Fibroblast of lung (primary cell): ENCODE results near the gene MIGA2. TPM values are rescaled to one million over a fixed set of nuclear protein-coding genes. Genes with fewer than 3 reads are reported as not detected.

Source experiments
- DNase-seq, 2 donors: peaks; one replicate each; pipeline versions ENCODE4 v3.0.0 to v3.0.0-alpha.2; 2010; ENCODE audit warnings: low read depth in 2 of 2
- H2AFZ ChIP-seq: 2 replicates; pipeline ENCODE4 v1.5.1; 2012; ENCODE audit warnings: low read length, control low read depth, inconsistent platforms
- H3K27ac ChIP-seq: 2 replicates; pipeline ENCODE4 v1.5.1; 2011; ENCODE audit warnings: low read length, control low read depth; ENCODE audit not compliant: insufficient read depth
- H3K27me3 ChIP-seq: 2 replicates; pipeline ENCODE4 v1.5.1; 2011; ENCODE audit warnings: mild to moderate bottlenecking, low read length; ENCODE audit not compliant: control insufficient read depth, insufficient read depth
- H3K36me3 ChIP-seq: 2 replicates; pipeline ENCODE4 v1.5.1; 2011; ENCODE audit warnings: low read length; ENCODE audit not compliant: control insufficient read depth, insufficient read depth
- H3K4me1 ChIP-seq: 2 replicates; pipeline ENCODE4 v1.5.1; 2011; ENCODE audit warnings: low read length; ENCODE audit not compliant: control insufficient read depth, insufficient read depth; ENCODE audit errors: extremely low read depth
- H3K4me2 ChIP-seq: 2 replicates; pipeline ENCODE4 v1.5.1; 2011; ENCODE audit warnings: low read length, control low read depth; ENCODE audit not compliant: insufficient read depth; ENCODE audit errors: extremely low read depth
- H3K4me3 ChIP-seq, 4 experiments: fragments of 200-600 bp in 1 of 4; sonication (generic) in 1 of 4; replicated peaks in 1 of 4; 2 replicates each; pipeline ENCODE4 v1.5.1; 2011 to 2016; ENCODE audit warnings: low read length in 4 of 4, low read depth in 3 of 4, mild to moderate bottlenecking in 3 of 4, control low read depth in 2 of 4, inconsistent platforms in 1 of 4, mixed read lengths in 1 of 4; ENCODE audit not compliant: insufficient read depth in 1 of 4; ENCODE audit errors: control extremely low read depth in 1 of 4
- H3K79me2 ChIP-seq: 2 replicates; pipeline ENCODE4 v1.5.1; 2012; ENCODE audit warnings: mild to moderate bottlenecking, low read length, inconsistent platforms; ENCODE audit not compliant: control insufficient read depth, insufficient read depth
- H3K9ac ChIP-seq: 2 replicates; pipeline ENCODE4 v1.5.1; 2011; ENCODE audit warnings: mild to moderate bottlenecking, low read length, control low read depth; ENCODE audit not compliant: insufficient read depth
- H3K9me3 ChIP-seq: 2 replicates; pipeline ENCODE4 v1.5.1; 2012; ENCODE audit warnings: low read depth, low read length; ENCODE audit not compliant: control insufficient read depth, insufficient read depth
- H4K20me1 ChIP-seq: 2 replicates; pipeline ENCODE4 v1.5.1; 2011; ENCODE audit warnings: low read length; ENCODE audit not compliant: control insufficient read depth, insufficient read depth; ENCODE audit errors: extremely low read depth
- CTCF ChIP-seq, 2 donors: IDR thresholded peaks in 1 of 2; conservative IDR thresholded peaks in 1 of 2; 1 replicate in 1 of 2; 2 replicates in 1 of 2; pipeline ENCODE4 v1.5.1; 2011 to 2012; ENCODE audit warnings: low read length in 2 of 2, control low read depth in 1 of 2, inconsistent platforms in 1 of 2, low read depth in 1 of 2, mild to moderate bottlenecking in 1 of 2
- EZH2 ChIP-seq: IDR thresholded peaks from 2 replicates; pipeline ENCODE4 v1.5.1; 2012; ENCODE audit warnings: low read length, control low read depth, mild to moderate bottlenecking; ENCODE audit errors: missing control alignments
- polyA plus RNA-seq, 2 donors: library from polyadenylated mRNA; depleted of rRNA in 1 of 2; stranded (reverse) in 1 of 2; unstranded in 1 of 2; fragments of >200 nt; gene quantifications; 2 replicates each; pipeline ENCODE4 v1.2.1, GENCODE V29; 2011 to 2012; ENCODE audit warnings: missing spikeins in 1 of 2
- total RNA-seq: library from RNA; depleted of rRNA; stranded (reverse); fragments of >200 nt; gene quantifications from 2 replicates; pipeline ENCODE4 v1.2.1, GENCODE V29; 2014

Gene MIGA2
- total and polyA plus RNA-seq, 2 donors (not counting 1 experiment from before 2014, with no cell fraction given) = 9.8 to 23.3 TPM

- no peaks in the 10 kb centered on the region for H3K4me1 ChIP-seq
- H3K9ac ChIP-seq = no peak overlapping the region
- no peak overlapping the region for H2AFZ ChIP-seq
- H3K4me2 ChIP-seq = no peak overlapping the region
- H3K27ac ChIP-seq = no peak overlapping the region
- H3K4me3 ChIP-seq = no peak overlapping the region
- no peak for DNase-seq
- H3K79me2 ChIP-seq = no peaks in the 10 kb centered on the region
- no peaks in the 10 kb centered on the region for H4K20me1 ChIP-seq
- TF ChIP-seq EZH2 (no peak), CTCF (conservative IDR thresholded peaks at IDR 0.05 in 1 of 2, IDR thresholded peaks at IDR 0.05 in 1 of 2; ENCODE audit: low read depth in 1 of 2, low read length in 2 of 2) (no peak)
- H3K36me3 ChIP-seq = peaks cover 7% of the 10 kb centered on the region
- H3K9me3 ChIP-seq = no peaks in the 10 kb centered on the region
- no peaks in the 10 kb centered on the region for H3K27me3 ChIP-seq
Measured at GRCh38 chr9:129053020-129053419, 16.6 kb downstream of the MIGA2 start.

GRCh38 chr9:129054163-129054851 lies 17.9 kb downstream of the MIGA2 start:
- H3K27me3 ChIP-seq = no peaks in the 10 kb centered on the region
- H3K9me3 ChIP-seq = no peaks in the 10 kb centered on the region
- peak in 1 of 2 donors; percentile 22 for DNase-seq
- no peaks in the 10 kb centered on the region for H4K20me1 ChIP-seq
- H2AFZ ChIP-seq = no peak overlapping the region
- H3K27ac ChIP-seq = no peak overlapping the region
- TF ChIP-seq CTCF (conservative IDR thresholded peaks at IDR 0.05 in 1 of 2, IDR thresholded peaks at IDR 0.05 in 1 of 2; ENCODE audit: low read depth in 1 of 2, low read length in 2 of 2) (no peak), EZH2 (no peak)
- no peak overlapping the region for H3K4me3 ChIP-seq
- H3K4me2 ChIP-seq = no peak overlapping the region
- no peaks in the 10 kb centered on the region for H3K79me2 ChIP-seq
- H3K36me3 ChIP-seq = peaks cover 6% of the 10 kb centered on the region
- H3K9ac ChIP-seq = no peak overlapping the region
- peaks cover 1% of the 10 kb centered on the region for H3K4me1 ChIP-seq

GRCh38 chr9:129058965-129059795 lies 22.8 kb downstream of the MIGA2 start:
- TF ChIP-seq CTCF (conservative IDR thresholded peaks at IDR 0.05 in 1 of 2, IDR thresholded peaks at IDR 0.05 in 1 of 2; ENCODE audit: low read depth in 1 of 2, low read length in 2 of 2) (no peak), EZH2 (no peak)
- Histone ChIP-seq H2AFZ (no peak overlapping the region), H3K36me3 (peaks cover 11% of the 10 kb centered on the region), H3K27ac (no peak overlapping the region), H4K20me1 (no peaks in the 10 kb centered on the region), H3K79me2 (no peaks in the 10 kb centered on the region), H3K27me3 (no peaks in the 10 kb centered on the region), H3K4me3 (no peak overlapping the region), H3K4me2 (no peak overlapping the region), H3K4me1 (peaks cover 5% of the 10 kb centered on the region), H3K9me3 (no peaks in the 10 kb centered on the region), H3K9ac (no peak overlapping the region)
- peak; percentile 24 to 46 for DNase-seq
